ENCODE measurements around the gene KCNJ18.
"Not testable (repeated sequence)": the region's sequence is repeated elsewhere in the genome, so short reads cannot be mapped to it uniquely, and the experiment has no call there.

KCNJ18 gene

DNA sequence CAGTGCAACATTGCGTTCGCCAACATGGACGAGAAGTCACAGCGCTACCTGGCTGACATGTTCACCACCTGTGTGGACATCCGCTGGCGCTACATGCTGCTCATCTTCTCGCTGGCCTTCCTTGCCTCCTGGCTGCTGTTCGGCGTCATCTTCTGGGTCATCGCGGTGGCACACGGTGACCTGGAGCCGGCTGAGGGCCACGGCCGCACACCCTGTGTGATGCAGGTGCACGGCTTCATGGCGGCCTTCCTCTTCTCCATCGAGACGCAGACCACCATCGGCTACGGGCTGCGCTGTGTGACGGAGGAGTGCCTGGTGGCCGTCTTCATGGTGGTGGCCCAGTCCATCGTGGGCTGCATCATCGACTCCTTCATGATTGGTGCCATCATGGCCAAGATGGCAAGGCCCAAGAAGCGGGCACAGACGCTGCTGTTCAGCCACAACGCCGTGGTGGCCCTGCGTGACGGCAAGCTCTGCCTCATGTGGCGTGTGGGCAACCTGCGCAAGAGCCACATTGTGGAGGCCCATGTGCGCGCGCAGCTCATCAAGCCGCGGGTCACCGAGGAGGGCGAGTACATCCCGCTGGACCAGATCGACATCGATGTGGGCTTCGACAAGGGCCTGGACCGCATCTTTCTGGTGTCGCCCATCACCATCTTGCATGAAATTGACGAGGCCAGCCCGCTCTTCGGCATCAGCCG, 10.8 kb downstream of the KCNJ18 start:
- not testable (repeated sequence) for DNase-seq (ENCODE audit: low read depth)

- not testable (repeated sequence) for DNase-seq (ENCODE audit: low read depth)
Observed at GRCh38 chr17:21703891-21704872, 11.9 kb downstream of the KCNJ18 start.

DNA sequence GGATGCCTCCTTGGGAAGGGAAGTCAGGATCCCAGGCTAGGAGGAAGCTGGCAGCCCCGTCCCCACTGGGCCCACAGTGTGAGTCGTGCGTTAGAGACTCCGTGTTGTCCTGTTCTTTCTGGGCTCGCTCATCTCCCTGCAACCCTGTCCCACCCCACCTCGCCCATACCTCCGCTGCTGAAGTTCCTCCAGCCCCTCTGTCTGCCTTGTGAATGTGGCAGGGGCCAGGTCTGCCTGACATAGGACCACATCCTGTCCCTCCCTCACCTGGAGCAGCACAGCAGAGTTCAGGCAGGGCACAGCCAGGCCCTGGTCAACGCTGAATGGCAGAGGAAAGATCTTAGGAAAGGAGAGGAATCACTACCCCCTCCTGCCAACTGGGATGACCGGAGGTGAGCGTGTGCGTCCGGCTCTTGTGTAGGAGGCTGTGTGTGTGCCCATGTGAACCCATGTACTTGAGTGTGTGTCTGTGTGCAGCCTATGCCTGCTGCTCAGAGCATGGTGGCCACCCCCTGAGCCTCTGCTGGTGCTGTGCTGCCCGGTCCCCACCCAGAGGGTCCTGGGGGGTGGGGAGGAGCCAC, 12.8 kb downstream of the KCNJ18 start:
- DNase-seq (ENCODE audit: low read depth) = no peak

DNA sequence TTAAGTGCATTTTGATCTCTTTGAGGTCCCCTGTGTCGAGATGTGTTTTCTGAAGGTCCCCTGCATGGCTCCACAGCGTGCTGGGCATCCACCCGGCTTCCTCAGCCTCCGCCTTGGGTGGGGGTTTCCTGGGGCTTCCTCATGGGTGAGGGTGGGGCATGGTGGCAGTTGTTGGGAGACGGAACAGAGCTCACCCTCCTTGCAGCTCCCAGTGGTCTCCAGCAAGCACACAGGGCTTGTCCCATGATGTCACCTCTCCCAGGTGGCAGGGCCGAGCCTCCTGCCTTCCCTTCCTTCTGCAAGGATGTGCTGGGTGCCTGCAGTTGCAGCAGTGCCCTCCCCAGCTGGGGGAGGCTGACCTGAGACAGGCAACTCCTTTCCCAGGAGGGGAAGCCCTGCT, 13.4 kb downstream of the KCNJ18 start:
- DNase-seq (ENCODE audit: low read depth) = not testable (repeated sequence)

DNA sequence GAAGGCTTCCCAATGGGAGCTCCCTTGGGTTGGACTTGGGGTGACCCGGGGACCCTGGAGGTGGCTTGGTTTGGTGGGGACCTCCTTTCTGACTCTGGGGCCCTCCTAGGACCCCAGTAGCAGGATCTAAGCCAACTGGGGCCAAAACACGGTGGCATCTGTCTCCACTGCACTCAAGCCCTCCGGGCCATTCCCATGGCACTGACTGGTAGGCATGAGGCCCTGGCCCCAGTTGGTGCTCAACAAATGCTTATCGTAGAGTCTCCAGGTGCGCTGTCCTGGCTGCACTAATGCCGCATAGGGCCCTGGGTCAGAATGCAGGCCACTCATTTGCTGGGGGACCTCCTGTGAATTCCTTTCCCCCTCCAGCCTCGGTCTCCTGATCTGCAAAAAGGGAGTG, 14.2 kb downstream of the KCNJ18 start:
- DNase-seq (ENCODE audit: low read depth) = not testable (repeated sequence)

GRCh38 chr17:21707131-21707530, 14.8 kb downstream of the KCNJ18 start:
- DNase-seq (ENCODE audit: low read depth) = not testable (repeated sequence)

GRCh38 chr17:21707711-21708611, 15.6 kb downstream of the KCNJ18 start:
- DNase-seq (ENCODE audit: low read depth) = not testable (repeated sequence)

DNA sequence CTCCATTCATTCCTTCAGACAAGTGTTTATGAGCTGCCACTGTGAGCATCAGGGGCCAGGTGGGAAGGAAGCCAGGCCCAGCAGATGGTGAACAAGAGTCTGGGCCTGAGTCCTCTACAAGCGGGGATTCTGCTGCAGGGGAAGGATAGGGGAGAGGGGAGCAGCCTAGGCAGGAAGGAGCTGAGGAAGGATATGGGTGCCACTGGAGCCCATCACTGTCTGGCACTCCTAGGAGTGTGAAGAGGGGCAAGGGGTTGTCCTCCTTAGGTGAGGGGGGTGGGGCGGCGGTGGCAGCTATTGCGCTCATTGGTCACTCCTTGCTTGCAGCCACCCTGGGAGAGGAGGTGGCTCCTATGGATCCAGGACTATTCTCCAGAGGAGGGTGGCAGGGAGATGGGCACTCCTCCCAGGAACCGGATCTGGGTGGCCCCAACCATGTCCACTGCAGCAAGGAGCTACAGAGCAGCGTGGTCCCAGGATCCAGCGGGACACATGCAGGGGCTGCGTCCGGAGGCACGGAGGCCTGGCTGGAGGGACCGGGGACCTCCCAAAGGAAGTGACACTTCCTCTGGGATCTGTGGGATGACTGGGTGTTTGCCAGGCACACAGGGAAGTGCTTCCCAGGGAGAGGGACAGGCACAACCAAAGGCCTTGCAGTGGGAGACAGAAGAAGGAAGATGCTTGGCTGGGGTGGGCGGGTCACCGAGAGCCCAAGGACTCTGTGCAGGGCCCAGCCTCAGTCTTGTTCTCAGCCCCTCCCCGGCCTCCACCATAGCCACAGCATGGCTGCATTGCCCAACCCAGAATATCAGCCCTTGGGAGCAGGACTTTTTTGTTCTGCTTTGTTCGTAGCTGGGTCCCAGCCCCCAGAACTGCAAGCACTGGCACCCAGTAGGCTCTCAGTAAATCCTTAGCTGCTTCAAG, 16.6 kb downstream of the KCNJ18 start:
- DNase-seq (ENCODE audit: low read depth) = not testable (repeated sequence)

- not testable (repeated sequence) for DNase-seq (ENCODE audit: low read depth)
Observed at GRCh38 chr17:21709994-21710393, 17.7 kb downstream of the KCNJ18 start.

DNA sequence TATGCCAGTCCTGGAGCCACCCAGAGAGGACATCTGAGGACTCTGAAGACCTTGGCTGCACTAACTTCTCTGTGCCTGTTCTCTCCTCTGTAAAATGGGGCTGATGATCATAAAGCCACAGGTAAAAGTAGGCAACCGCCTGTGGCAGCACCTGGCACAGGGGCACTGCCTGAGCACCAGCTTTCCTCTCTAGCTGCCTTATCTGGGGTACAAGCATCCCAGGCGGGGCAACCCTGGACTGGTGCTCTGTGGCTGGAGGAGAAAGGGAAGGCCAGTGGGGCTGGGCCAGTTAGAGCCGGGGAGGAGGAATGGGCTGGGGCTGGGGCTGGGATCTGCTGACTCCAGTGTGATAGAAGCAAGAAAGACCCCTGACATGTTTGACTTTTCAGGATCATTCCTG, 18.2 kb downstream of the KCNJ18 start:
- not testable (repeated sequence) for DNase-seq (ENCODE audit: low read depth)

GRCh38 chr17:21711182-21711581, 18.9 kb downstream of the KCNJ18 start:
- no peak for DNase-seq (ENCODE audit: low read depth)

DNA sequence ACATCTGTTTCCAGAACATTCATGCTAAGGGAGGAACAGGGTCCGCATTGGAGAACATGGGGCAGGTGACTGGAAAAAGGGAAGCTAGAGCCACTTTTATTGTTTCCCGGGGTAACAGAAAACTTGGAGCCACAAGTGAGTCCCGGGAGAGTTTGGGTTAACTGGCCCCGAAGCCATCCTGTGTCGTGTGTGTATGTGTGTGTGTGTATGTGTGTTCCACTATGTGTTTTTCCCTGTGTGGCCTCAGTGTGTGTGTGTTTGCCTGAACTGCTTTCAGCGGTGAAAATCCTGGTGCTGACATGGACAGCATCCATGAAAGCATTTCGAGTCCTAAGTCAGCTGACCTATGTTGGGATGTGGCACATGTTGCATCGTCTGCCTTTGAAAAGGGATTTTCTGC, 20.7 kb downstream of the KCNJ18 start:
- DNase-seq (ENCODE audit: low read depth) = not testable (repeated sequence)

GRCh38 chr17:21713631-21714030, 21.3 kb downstream of the KCNJ18 start:
- DNase-seq (ENCODE audit: low read depth) = not testable (repeated sequence)

- not testable (repeated sequence) for DNase-seq (ENCODE audit: low read depth)
Observed at GRCh38 chr17:21714676-21715075, 22.4 kb downstream of the KCNJ18 start.

- not testable (repeated sequence) for DNase-seq (ENCODE audit: low read depth)
Observed at GRCh38 chr17:21715877-21716276, 23.6 kb downstream of the KCNJ18 start.

- DNase-seq (ENCODE audit: low read depth) = not testable (repeated sequence)
Observed at GRCh38 chr17:21718971-21719370, 26.6 kb downstream of the KCNJ18 start.

GRCh38 chr17:21719511-21720226, 27.3 kb downstream of the KCNJ18 start:
- not testable (repeated sequence) for DNase-seq (ENCODE audit: low read depth)

- DNase-seq (ENCODE audit: low read depth) = not testable (repeated sequence)
Observed at GRCh38 chr17:21720566-21720965, 28.2 kb downstream of the KCNJ18 start.

- not testable (repeated sequence) for DNase-seq (ENCODE audit: low read depth)
Observed at GRCh38 chr17:21722268-21722667, 29.9 kb downstream of the KCNJ18 start.
